NK-92 treated with Interleukin-12 subunit alpha and Interleukin-12 subunit beta, amount 100 ng/mL, for 24 hours (cell line): ENCODE measurements around the gene POLDIP3.
"Not testable (repeated sequence)": the region's sequence is repeated elsewhere in the genome, so short reads cannot be mapped to it uniquely, and the experiment has no call there.

ENCODE experiments used
- DNase-seq: peaks from one replicate; lab custom pipeline; 2025; lab: John Stamatoyannopoulos, UW

POLDIP3 gene

GRCh38 chr22:42560381-42560780 lies 54.3 kb downstream of the POLDIP3 start:
- no peak for DNase-seq

GRCh38 chr22:42553475-42554361 lies 61.0 kb downstream of the POLDIP3 start, which contains the start of gene SERHL2:
TSS of gene SERHL2 (plus strand) at chr22:42553956. CDS start at chr22:42554021, 65 bp downstream.
- no peak for DNase-seq

GRCh38 chr22:42552294-42552647 lies 62.4 kb downstream of the POLDIP3 start:
- DNase-seq, result not testable (repeated sequence)

GRCh38 chr22:42549331-42550060 lies 65.2 kb downstream of the POLDIP3 start:
- DNase-seq, result no peak

- DNase-seq, result no peak
Observed at GRCh38 chr22:42548597-42549330, 65.9 kb downstream of the POLDIP3 start.

- DNase-seq, result not testable (repeated sequence)
Observed at GRCh38 chr22:42548126-42548525, 66.6 kb downstream of the POLDIP3 start.

- DNase-seq, result no peak
Observed at GRCh38 chr22:42547562-42547961, 67.1 kb downstream of the POLDIP3 start.

- no peak for DNase-seq
Observed at GRCh38 chr22:42544686-42545085, 70.0 kb downstream of the POLDIP3 start.

- not testable (repeated sequence) for DNase-seq
Observed at GRCh38 chr22:42539236-42539771, 75.4 kb downstream of the POLDIP3 start.

- DNase-seq, result not testable (repeated sequence)
Observed at GRCh38 chr22:42537199-42537831, 77.4 kb downstream of the POLDIP3 start.

GRCh38 chr22:42536634-42537033 lies 78.0 kb downstream of the POLDIP3 start:
- not testable (repeated sequence) for DNase-seq

- no peak for DNase-seq
Observed at GRCh38 chr22:42536166-42536565, 78.5 kb downstream of the POLDIP3 start.

- DNase-seq, result not testable (repeated sequence)
Observed at GRCh38 chr22:42535082-42535731, 79.5 kb downstream of the POLDIP3 start.
